D721Med (cell line): ENCODE results near the gene TMEM178B.
A peak's percentile ranks its signal among the peaks of the same experiment; 100 is the strongest.

ENCODE experiments used
- DNase-seq: peaks from one replicate; pipeline ENCODE4 v3.0.0; 2011; ENCODE audit warnings: low spot score; ENCODE audit not compliant: insufficient read length
- FAIRE-seq: peaks from 2 replicates; lab custom pipeline; 2011; peaks lifted over from hg19 to GRCh38; lab: Jason Lieb, UNC
- CTCF ChIP-seq: IDR thresholded peaks from 2 replicates; pipeline ENCODE4 v1.5.1; 2012; ENCODE audit warnings: mild to moderate bottlenecking, control low read depth; ENCODE audit not compliant: insufficient read depth; ENCODE audit errors: missing control alignments

Gene TMEM178B

GRCh38 chr7:141154131-141154732 is 80.4 kb downstream of the TMEM178B start:
- no peak for TF ChIP-seq CTCF
- FAIRE-seq (no peak), DNase-seq (no peak)

GRCh38 chr7:141156407-141156806 is 82.5 kb downstream of the TMEM178B start:
- TF ChIP-seq CTCF = no peak
- DNase-seq = peak; percentile 34
- peak; percentile 90 for FAIRE-seq

GRCh38 chr7:141157138-141157765 is 83.4 kb downstream of the TMEM178B start:
- DNase-seq (no peak), FAIRE-seq (no peak)
- TF ChIP-seq CTCF = no peak

GRCh38 chr7:141158561-141158960 is 84.7 kb downstream of the TMEM178B start:
- no peak for TF ChIP-seq CTCF
- DNase-seq = no peak
- FAIRE-seq = no peak

GRCh38 chr7:141160246-141160860 is 86.5 kb downstream of the TMEM178B start:
- TF ChIP-seq CTCF = no peak
- DNase-seq (no peak), FAIRE-seq (no peak)

GRCh38 chr7:141161550-141162535 is 88.0 kb downstream of the TMEM178B start:
- FAIRE-seq (no peak), DNase-seq (no peak)
- no peak for TF ChIP-seq CTCF
